HepG2 (cell line): ENCODE results near the gene SLC6A6. TPM values are rescaled to one million over a fixed set of nuclear protein-coding genes. Genes with fewer than 3 reads are reported as not detected.

ENCODE experiments used
- ATAC-seq: fragments of 200-7000 bp; cut with Tn5 transposase; 3 replicates; pipeline ENCODE4 v1.9.1; 2020; ENCODE audit warnings: mild to moderate bottlenecking, moderate library complexity
- BruUV-seq: library from RNA; stranded (reverse); fragments of 400-500 nt; replicated peaks from 2 replicates; lab custom pipeline; 2021; lab: Mats Ljungman, UMichigan
- CTCF ChIA-PET: fragments of 300-600 bp; formaldehyde crosslinking; extraction: SDS; loops from one replicate; lab custom pipeline; 2021; ENCODE audit warnings: low total read pairs, inconsistent platforms, low intra/inter-chr PET ratio; lab: Yijun Ruan, JAX
- POLR2A ChIA-PET: fragments of 350-600 bp; sonication (Branson Sonifier 250); formaldehyde crosslinking; loops from one replicate; lab custom pipeline; 2020; ENCODE audit warnings: antibody characterized with exemption, inconsistent platforms; lab: Yijun Ruan, JAX
- DNase-seq: peaks from one replicate; pipeline ENCODE4 v3.0.0-alpha.2; 2015; ENCODE audit warnings: low spot score
- FAIRE-seq: peaks from 3 replicates; lab custom pipeline; 2011; peaks lifted over from hg19 to GRCh38; lab: Jason Lieb, UNC
- H2AFZ ChIP-seq: one replicate; pipeline ENCODE4 v1.6.1; 2011; ENCODE audit warnings: low read length, inconsistent platforms
- H3K27ac ChIP-seq: fragments of 300-600 bp; 3 replicates; pipeline ENCODE4 v1.8.0; 2011; ENCODE audit warnings: mixed run types, mild to moderate bottlenecking, mixed read lengths, low read length, inconsistent platforms; ENCODE audit not compliant: insufficient read depth; ENCODE audit errors: extremely low read length
- H3K27me3 ChIP-seq, 2 experiments: fragments of 200-600 bp in 1 of 2; 2 replicates in 1 of 2; 3 replicates in 1 of 2; pipeline versions ENCODE4 v1.6.0 to v1.8.0; 2011; ENCODE audit warnings: low read length in 2 of 2, mild to moderate bottlenecking in 2 of 2, moderate library complexity in 2 of 2, inconsistent platforms in 1 of 2; ENCODE audit not compliant: insufficient read depth in 2 of 2, control insufficient read depth in 1 of 2
- H3K36me3 ChIP-seq, 2 experiments: fragments of 200-600 bp in 1 of 2; replicated peaks in 1 of 2; 2 replicates in 1 of 2; 3 replicates in 1 of 2; pipeline versions ENCODE4 v1.5.1 to v1.8.0; 2011; ENCODE audit warnings: low read length in 2 of 2, inconsistent platforms in 1 of 2; ENCODE audit not compliant: insufficient read depth in 2 of 2, control insufficient read depth in 1 of 2
- H3K4me1 ChIP-seq: 2 replicates; pipeline ENCODE4 v1.5.1; 2012; ENCODE audit warnings: low read length, inconsistent platforms; ENCODE audit not compliant: insufficient read depth
- H3K4me2 ChIP-seq: 2 replicates; pipeline ENCODE4 v1.6.0; 2011; ENCODE audit warnings: low read depth, low read length, inconsistent platforms
- H3K4me3 ChIP-seq, 3 experiments: fragments of 200-600 bp in 1 of 3; sonication (generic), shearing (Covaris generic) in 1 of 3; replicated peaks in 1 of 3; 2 replicates each; pipeline ENCODE4 v1.5.1; 2011 to 2016; ENCODE audit warnings: low read length in 3 of 3, inconsistent platforms in 2 of 3, low read depth in 2 of 3, mild to moderate bottlenecking in 2 of 3, control low read depth in 1 of 3, mixed read lengths in 1 of 3; ENCODE audit not compliant: insufficient read depth in 1 of 3
- H3K79me2 ChIP-seq: one replicate; pipeline ENCODE4 v1.6.1; 2011; ENCODE audit warnings: low read length, inconsistent platforms; ENCODE audit not compliant: insufficient read depth
- H3K9ac ChIP-seq: 2 replicates; pipeline ENCODE4 v1.6.0; 2011; ENCODE audit warnings: mild to moderate bottlenecking, low read depth, low read length, inconsistent platforms; ENCODE audit not compliant: insufficient read depth
- H3K9me3 ChIP-seq: 2 replicates; pipeline ENCODE4 v1.5.1; 2012; ENCODE audit warnings: mild to moderate bottlenecking, low read length
- H4K20me1 ChIP-seq: 2 replicates; pipeline ENCODE4 v1.6.0; 2011; ENCODE audit warnings: inconsistent platforms, mild to moderate bottlenecking, low read length, moderate library complexity; ENCODE audit not compliant: insufficient read depth
- EP300 ChIP-seq, 3 experiments: sonication (generic) in 1 of 3; formaldehyde crosslinking in 1 of 3; IDR thresholded peaks; 2 replicates each; pipeline versions ENCODE4 v1.5.1 to v1.6.1; 2011 to 2020; ENCODE audit warnings: low read depth in 2 of 3, low read length in 2 of 3, borderline replicate concordance in 1 of 3, improper control_type of control experiment in 1 of 3, mild to moderate bottlenecking in 1 of 3, missing genetic modification reagents in 1 of 3, moderate library complexity in 1 of 3
- FOXA3 ChIP-seq: IDR thresholded peaks from 2 replicates; pipeline ENCODE4 v1.6.1; 2016; ENCODE audit warnings: missing genetic modification reagents, missing compliant biosample characterization
- GATAD2A ChIP-seq: IDR thresholded peaks from 2 replicates; pipeline ENCODE4 v1.6.1; 2016
- HDAC2 ChIP-seq: sonication (generic); formaldehyde crosslinking; IDR thresholded peaks from 2 replicates; pipeline ENCODE4 v1.4.0; 2020; ENCODE audit warnings: missing genetic modification reagents
- HMG20A ChIP-seq: IDR thresholded peaks from 2 replicates; pipeline ENCODE4 v1.6.1; 2016; ENCODE audit warnings: borderline replicate concordance
- IRF9 ChIP-seq: sonication (generic); formaldehyde crosslinking; IDR thresholded peaks from 2 replicates; pipeline ENCODE4 v1.8.0; 2022; ENCODE audit warnings: missing genetic modification reagents, mild to moderate bottlenecking, borderline replicate concordance
- MAFK ChIP-seq, 2 experiments: IDR thresholded peaks in 1 of 2; conservative IDR thresholded peaks in 1 of 2; 2 replicates each; pipeline ENCODE4 v1.6.1; 2011; ENCODE audit warnings: improper control_type of control experiment in 2 of 2, low read length in 2 of 2
- NR2F6 ChIP-seq, 2 experiments: IDR thresholded peaks; 2 replicates each; pipeline ENCODE4 v1.6.1; 2016; ENCODE audit warnings: antibody characterized with exemption in 1 of 2, mild to moderate bottlenecking in 1 of 2
- TFAP4 ChIP-seq: sonication (generic); IDR thresholded peaks from 2 replicates; pipeline ENCODE4 v1.6.1; 2016; ENCODE audit warnings: low read depth, borderline replicate concordance
- ZNF292 ChIP-seq: sonication (generic); formaldehyde crosslinking; IDR thresholded peaks from 2 replicates; pipeline ENCODE4 v1.8.1; 2022; ENCODE audit warnings: mild to moderate bottlenecking, low read depth, missing genetic modification reagents, borderline replicate concordance
- ZNF556 ChIP-seq: sonication (generic); formaldehyde crosslinking; IDR thresholded peaks from 2 replicates; pipeline ENCODE4 v1.4.0; 2020; ENCODE audit warnings: mild to moderate bottlenecking, missing genetic modification reagents, borderline replicate concordance
- ZNF737 ChIP-seq: sonication (generic); formaldehyde crosslinking; IDR thresholded peaks from 2 replicates; pipeline ENCODE4 v1.5.0; 2020; ENCODE audit warnings: missing genetic modification reagents, mild to moderate bottlenecking, borderline replicate concordance
- WGBS: methylation state at CpG from one replicate; pipeline ENCODE4 v1.1.6; 2017; ENCODE audit warnings: low lambda C conversion rate; 5-methylcytosine and 5-hydroxymethylcytosine counted together
- in situ Hi-C: cut with HindIII; loops from 2 replicates; pipeline ENCODE4 v1.10.0; 2017; ENCODE audit warnings: low pct_unique_long_range_greater_than_20kb; ENCODE audit not compliant: extremely low pct_ligation_motif_present
- intact Hi-C: fragments of 100-400 bp; cut with micrococcal nuclease; formaldehyde crosslinking; loops from one replicate; pipeline ENCODE4 v1.10.0; 2022; ENCODE audit not compliant: unreplicated experiment
- polyA plus RNA-seq, 8 experiments: library from polyadenylated mRNA; depleted of rRNA in 3 of 8; stranded (reverse) in 7 of 8; unstranded in 1 of 8; fragments of >200 nt; fragmentation: Illumina TruSeq in 4 of 8; extraction: Trizol in 4 of 8; gene quantifications; 2 replicates each; pipeline versions ENCODE4 v1.2.1 to v1.2.3, GENCODE V29; 2011 to 2016; ENCODE audit warnings: low read depth in 4 of 8, missing spikeins in 1 of 8, mixed read lengths in 1 of 8; ENCODE audit not compliant: insufficient read depth in 1 of 8
- total RNA-seq, 5 experiments: library from RNA; depleted of rRNA; stranded (reverse); fragments of >200 nt; fragmentation: Illumina TruSeq; extraction: Trizol; gene quantifications; 2 replicates each; pipeline ENCODE4 v1.2.3, GENCODE V29; 2016; ENCODE audit warnings: low read depth in 1 of 5

Gene SLC6A6
- total and polyA plus RNA-seq, 2 of the 13 experiments (the other 11 are each of a cell fraction or from before 2014, with no cell fraction given) = 14.1 to 20.7 TPM

- intact Hi-C loops = no loop called here
- no peak overlapping the region for H3K4me2 ChIP-seq
- H3K4me1 ChIP-seq = peaks cover 19% of the 10 kb centered on the region
- CTCF ChIA-PET = no interaction called here
- H3K27me3 ChIP-seq = no peaks in the 10 kb centered on the region
- TF ChIP-seq HMG20A (CRISPR knock-in tag) (no peak), MAFK (conservative IDR thresholded peaks at IDR 0.05 in 1 of 2, IDR thresholded peaks at IDR 0.05 in 1 of 2; ENCODE audit: low read length in 2 of 2) (peak; percentile 16 to 61; a peak in 2 of 4 replicates)
- no peak overlapping the region for H3K9ac ChIP-seq
- no peak for FAIRE-seq
- no peak for DNase-seq
- no peak overlapping the region for H3K27ac ChIP-seq
- H3K36me3 ChIP-seq = peaks cover 24 to 74% of the 10 kb centered on the region in 2 experiments; a peak in 4 of 5 replicates
- 90% methylated on average over 5 of the region's 5 CpGs for WGBS
- no peak overlapping the region for H2AFZ ChIP-seq
- H3K9me3 ChIP-seq = no peaks in the 10 kb centered on the region
- POLR2A ChIA-PET = interaction anchor here (1.6 kb wide), 1 partner anchor 49 kb away, joined by 11 read pairs; the partner anchor contains the start of gene SLC6A6
- no peaks in the 10 kb centered on the region for H3K79me2 ChIP-seq
- ATAC-seq = no peak
- BruUV-seq = TSS peak; percentile 16
- in situ Hi-C loops = no loop called here
- H3K4me3 ChIP-seq = no peak overlapping the region
- H4K20me1 ChIP-seq = no peaks in the 10 kb centered on the region
Observed at GRCh38 chr3:14450922-14451606, 48.7 kb downstream of the SLC6A6 start.

- no peak overlapping the region for H3K9ac ChIP-seq
- ChIA-PET POLR2A (interaction anchor here (1.6 kb wide), 1 partner anchor 50 kb away, joined by 11 read pairs; the partner anchor contains the start of gene SLC6A6), CTCF (no interaction called here)
- H3K4me3 ChIP-seq = no peak overlapping the region
- no peak overlapping the region for H3K4me2 ChIP-seq
- no peaks in the 10 kb centered on the region for H3K27me3 ChIP-seq
- no peak overlapping the region for H2AFZ ChIP-seq
- H4K20me1 ChIP-seq = no peaks in the 10 kb centered on the region
- intact Hi-C loops (no loop called here), in situ Hi-C loops (no loop called here)
- no peaks in the 10 kb centered on the region for H3K79me2 ChIP-seq
- no peaks in the 10 kb centered on the region for H3K9me3 ChIP-seq
- BruUV-seq = no TSS peak
- peaks cover 19% of the 10 kb centered on the region for H3K4me1 ChIP-seq
- H3K36me3 ChIP-seq = peaks cover 22 to 64% of the 10 kb centered on the region in 2 experiments; a peak in 4 of 5 replicates
- 73% methylated on average over 14 of the region's 17 CpGs for WGBS
- FAIRE-seq (no peak), ATAC-seq (peak; percentile 81), DNase-seq (peak; percentile 76)
- no peak overlapping the region for H3K27ac ChIP-seq
- peak; percentile 52; the same call in 1 of the 2 replicates for TF ChIP-seq HDAC2 (CRISPR knock-in tag)
- peak; percentile 41; the same call in 1 of the 2 replicates for TF ChIP-seq NR2F6 (IDR thresholded peaks at IDR 0.05)
- peak; percentile 61; the same call in 1 of the 2 replicates for TF ChIP-seq NR2F6 (CRISPR knock-in tag; IDR thresholded peaks at IDR 0.05)
- TF ChIP-seq IRF9 (CRISPR knock-in tag) = no peak
- TF ChIP-seq ZNF556 (CRISPR knock-in tag) = no peak
- TF ChIP-seq ZNF292 (CRISPR knock-in tag) = no peak
- TF ChIP-seq EP300 (IDR thresholded peaks at IDR 0.05; ENCODE audit: low read depth in 2 of 2, low read length in 2 of 2) = no peak
- TF ChIP-seq EP300 (CRISPR knock-in tag; IDR thresholded peaks at IDR 0.05; ENCODE audit: borderline replicate concordance) = peak; percentile 28; the same call in 1 of the 2 replicates
- peak; percentile 64 for TF ChIP-seq FOXA3 (CRISPR knock-in tag)
- no peak for TF ChIP-seq ZNF737 (CRISPR knock-in tag)
- peak; percentile 26; the same call in 1 of the 2 replicates for TF ChIP-seq TFAP4
- TF ChIP-seq GATAD2A (CRISPR knock-in tag) = peak; percentile 52; the same call in 1 of the 2 replicates
Observed at GRCh38 chr3:14451844-14452739, 49.7 kb downstream of the SLC6A6 start.
